Measurements from ENCODE around the gene SPRN. TPM values are rescaled to one million over a fixed set of nuclear protein-coding genes. Genes with fewer than 3 reads are reported as not detected.

SPRN gene
- total RNA-seq, 1 donor from 2014 or later = 4.0 TPM

DNA sequence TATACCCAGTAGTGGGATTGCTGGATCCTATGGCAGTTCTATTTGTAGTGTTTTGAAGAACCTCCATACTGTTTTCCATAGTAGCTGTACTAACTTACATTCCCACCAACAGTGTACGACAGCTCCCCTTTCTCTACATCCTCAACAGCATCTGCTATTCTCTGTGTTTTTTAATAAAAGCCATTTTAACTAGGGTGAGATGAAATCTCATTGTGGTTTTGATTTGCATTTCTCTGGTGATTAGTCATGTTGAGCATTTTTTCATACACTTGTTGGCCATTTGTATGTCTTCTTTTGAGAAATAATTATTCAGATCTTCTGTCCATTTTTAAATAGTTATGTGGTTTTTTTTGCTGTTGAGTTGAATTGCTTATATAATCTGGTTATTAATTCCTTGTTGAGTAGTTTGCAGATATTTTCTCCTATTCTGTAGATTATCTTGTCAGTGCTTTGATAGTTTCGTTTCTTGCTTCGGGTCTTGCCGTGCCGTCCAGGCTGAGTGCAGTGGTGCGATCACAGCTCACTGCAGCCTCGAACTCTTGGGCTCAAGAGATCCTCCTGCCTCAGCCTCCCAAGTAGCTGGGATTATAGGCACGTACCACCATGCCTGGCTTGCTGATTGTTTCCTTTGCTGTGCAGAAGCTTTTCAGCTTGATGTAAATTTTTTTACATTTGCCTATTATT is 18.4 kb downstream of the SPRN start:
- H3K27me3 ChIP-seq (ENCODE audit: insufficient read depth, low read length) = no peaks in the 10 kb centered on the region
- peak overlapping the region; percentile 80 for H3K27ac Mint-ChIP-seq (ENCODE audit: unreplicated experiment)
- peaks cover 45% of the 10 kb centered on the region for H3K36me3 Mint-ChIP-seq (ENCODE audit: low read depth, unreplicated experiment)
- peak overlapping the region; percentile 70 for H3K4me2 ChIP-seq (ENCODE audit: low read length)
- no peaks in the 10 kb centered on the region for H3K9me3 ChIP-seq (ENCODE audit: insufficient read depth, low read depth, low read length)
- peak overlapping the region; percentile 13 for H3K9ac ChIP-seq (ENCODE audit: low read length)
- no peak overlapping the region for H3K4me3 ChIP-seq (ENCODE audit: insufficient read depth, low read depth, low read length)
- peak overlapping the region; percentile 31 for H3K27ac ChIP-seq (ENCODE audit: low read depth, low read length)
- no peak overlapping the region for H3K4me3 Mint-ChIP-seq (ENCODE audit: unreplicated experiment)
- FAIRE-seq (no peak), DNase-seq (ENCODE audit: low read depth) (peak; percentile 65)
- TF ChIP-seq EZH2 (IDR thresholded peaks at IDR 0.05; ENCODE audit: insufficient read depth, low read length) (no peak), CTCF (IDR thresholded peaks at IDR 0.05; ENCODE audit: insufficient read depth, low read depth, low read length) (no peak)
- peaks cover 25% of the 10 kb centered on the region for H3K36me3 ChIP-seq (ENCODE audit: insufficient read depth, low read length)
- no peaks in the 10 kb centered on the region for H3K9me3 Mint-ChIP-seq (ENCODE audit: unreplicated experiment)
- peaks cover 48% of the 10 kb centered on the region for H4K20me1 ChIP-seq (ENCODE audit: insufficient read depth, low read length)
- H3K4me1 ChIP-seq (ENCODE audit: insufficient read depth, low read length) = peaks cover 10% of the 10 kb centered on the region
- no peak overlapping the region for H2AFZ ChIP-seq (ENCODE audit: low read depth, low read length)
- peaks cover 64% of the 10 kb centered on the region for H3K79me2 ChIP-seq (ENCODE audit: insufficient read depth, low read length)
- no peaks in the 10 kb centered on the region for H3K27me3 Mint-ChIP-seq (ENCODE audit: low read depth, unreplicated experiment)
- peaks cover 28% of the 10 kb centered on the region for H3K4me1 Mint-ChIP-seq (ENCODE audit: low read depth, unreplicated experiment)

GRCh38 chr10:133405272-133405671 is 19.2 kb downstream of the SPRN start:
- Histone ChIP-seq H3K27ac (ENCODE audit: low read depth, low read length) (peak overlapping the region; percentile 31), H3K27me3 (ENCODE audit: insufficient read depth, low read length) (no peaks in the 10 kb centered on the region), H3K36me3 (ENCODE audit: insufficient read depth, low read length) (peaks cover 21% of the 10 kb centered on the region), H3K9ac (ENCODE audit: low read length) (peak overlapping the region; percentile 13), H3K4me3 (ENCODE audit: insufficient read depth, low read depth, low read length) (no peak overlapping the region), H3K79me2 (ENCODE audit: insufficient read depth, low read length) (peaks cover 57% of the 10 kb centered on the region), H3K4me1 (ENCODE audit: insufficient read depth, low read length) (peaks cover 10% of the 10 kb centered on the region), H2AFZ (ENCODE audit: low read depth, low read length) (no peak overlapping the region), H4K20me1 (ENCODE audit: insufficient read depth, low read length) (peaks cover 46% of the 10 kb centered on the region), H3K9me3 (ENCODE audit: insufficient read depth, low read depth, low read length) (no peaks in the 10 kb centered on the region), H3K4me2 (ENCODE audit: low read length) (peak overlapping the region; percentile 70)
- H3K36me3 Mint-ChIP-seq (ENCODE audit: low read depth, unreplicated experiment) = peaks cover 39% of the 10 kb centered on the region
- no peak for FAIRE-seq
- TF ChIP-seq CTCF (IDR thresholded peaks at IDR 0.05; ENCODE audit: insufficient read depth, low read depth, low read length) = no peak
- TF ChIP-seq EZH2 (IDR thresholded peaks at IDR 0.05; ENCODE audit: insufficient read depth, low read length) = no peak
- H3K27ac Mint-ChIP-seq (ENCODE audit: unreplicated experiment) = peak overlapping the region; percentile 80
- peaks cover 34% of the 10 kb centered on the region for H3K4me1 Mint-ChIP-seq (ENCODE audit: low read depth, unreplicated experiment)
- peak overlapping the region; percentile 47 for H3K4me3 Mint-ChIP-seq (ENCODE audit: unreplicated experiment)
- no peaks in the 10 kb centered on the region for H3K27me3 Mint-ChIP-seq (ENCODE audit: low read depth, unreplicated experiment)
- peak; percentile 49 for DNase-seq (ENCODE audit: low read depth)
- H3K9me3 Mint-ChIP-seq (ENCODE audit: unreplicated experiment) = no peaks in the 10 kb centered on the region

GRCh38 chr10:133403784-133404183 is 20.6 kb downstream of the SPRN start:
- H2AFZ ChIP-seq (ENCODE audit: low read depth, low read length) = no peak overlapping the region
- H3K9me3 ChIP-seq (ENCODE audit: insufficient read depth, low read depth, low read length) = no peaks in the 10 kb centered on the region
- Mint-ChIP-seq H3K27ac (ENCODE audit: unreplicated experiment) (no peak overlapping the region), H3K4me3 (ENCODE audit: unreplicated experiment) (no peak overlapping the region), H3K9me3 (ENCODE audit: unreplicated experiment) (no peaks in the 10 kb centered on the region), H3K36me3 (ENCODE audit: low read depth, unreplicated experiment) (peaks cover 34% of the 10 kb centered on the region), H3K27me3 (ENCODE audit: low read depth, unreplicated experiment) (no peaks in the 10 kb centered on the region), H3K4me1 (ENCODE audit: low read depth, unreplicated experiment) (peaks cover 34% of the 10 kb centered on the region)
- no peak for DNase-seq (ENCODE audit: low read depth)
- TF ChIP-seq EZH2 (IDR thresholded peaks at IDR 0.05; ENCODE audit: insufficient read depth, low read length) = no peak
- no peak for TF ChIP-seq CTCF (IDR thresholded peaks at IDR 0.05; ENCODE audit: insufficient read depth, low read depth, low read length)
- no peak for FAIRE-seq
- peaks cover 53% of the 10 kb centered on the region for H3K79me2 ChIP-seq (ENCODE audit: insufficient read depth, low read length)
- H3K27me3 ChIP-seq (ENCODE audit: insufficient read depth, low read length) = no peaks in the 10 kb centered on the region
- H3K4me2 ChIP-seq (ENCODE audit: low read length) = no peak overlapping the region
- peaks cover 34% of the 10 kb centered on the region for H4K20me1 ChIP-seq (ENCODE audit: insufficient read depth, low read length)
- no peak overlapping the region for H3K9ac ChIP-seq (ENCODE audit: low read length)
- peaks cover 10% of the 10 kb centered on the region for H3K4me1 ChIP-seq (ENCODE audit: insufficient read depth, low read length)
- H3K36me3 ChIP-seq (ENCODE audit: insufficient read depth, low read length) = peaks cover 23% of the 10 kb centered on the region
- H3K4me3 ChIP-seq (ENCODE audit: insufficient read depth, low read depth, low read length) = no peak overlapping the region
- no peak overlapping the region for H3K27ac ChIP-seq (ENCODE audit: low read depth, low read length)

Measured in astrocyte (in vitro differentiated cells and primary cell).